Stimulated activated naive CD8-positive, alpha-beta T cell treated with anti-CD3 and anti-CD28 coated beads, Interleukin-15, amount 100 ng/mL, for 72 hours (primary cell): ENCODE measurements around the gene PRICKLE3.
"Not testable (repeated sequence)": the region's sequence is repeated elsewhere in the genome, so short reads cannot be mapped to it uniquely, and the experiment has no call there.

Experiments
- ATAC-seq: fragments of 150-1000 bp; cut with Tn5 transposase; 2 replicates; pipeline ENCODE4 v1.10.0; 2021; ENCODE audit warnings: mild to moderate bottlenecking, moderate library complexity
- DNase-seq, 2 donors: peaks; one replicate each; pipeline ENCODE4 v3.0.0; 2021 to 2022
- H3K27ac Mint-ChIP-seq, 2 donors: one replicate each; pipeline ENCODE4 v1.8.0; 2022; ENCODE audit warnings: mild to moderate bottlenecking in 2 of 2, mixed read lengths in 2 of 2, moderate library complexity in 2 of 2
- H3K27me3 Mint-ChIP-seq: one replicate; pipeline ENCODE4 v1.8.0; 2022; ENCODE audit warnings: mixed read lengths
- H3K4me1 Mint-ChIP-seq: one replicate; pipeline ENCODE4 v1.8.0; 2022; ENCODE audit warnings: mild to moderate bottlenecking, mixed read lengths
- H3K4me3 Mint-ChIP-seq, 2 donors: one replicate each; pipeline ENCODE4 v1.8.0; 2022; ENCODE audit warnings: mild to moderate bottlenecking in 2 of 2, mixed read lengths in 2 of 2, moderate library complexity in 1 of 2
- H3K9me3 Mint-ChIP-seq, 2 donors: one replicate each; pipeline ENCODE4 v1.8.0; 2022; ENCODE audit warnings: mixed read lengths in 2 of 2

The PRICKLE3 gene

DNA sequence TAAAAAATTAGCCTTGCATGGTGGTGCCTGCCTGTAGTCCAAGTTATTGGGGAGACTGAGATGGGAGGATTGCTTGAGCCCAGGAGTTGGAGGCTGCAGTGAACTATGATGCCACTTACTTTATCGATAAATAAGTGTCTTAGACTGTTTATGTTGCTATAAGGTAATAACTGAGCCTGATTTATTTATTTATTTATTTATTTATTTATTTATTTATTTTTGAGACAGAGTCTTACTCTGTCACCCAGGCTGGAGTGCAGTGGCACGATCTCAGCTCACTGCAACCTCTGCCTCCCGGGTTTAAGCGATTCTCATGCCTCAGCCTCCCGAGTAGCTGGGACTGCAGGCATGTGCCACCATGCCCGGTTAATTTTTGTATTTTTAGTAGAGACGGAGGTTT, 53.9 kb downstream of the PRICKLE3 start:
- H3K9me3 Mint-ChIP-seq, H3K4me3 Mint-ChIP-seq, H3K27ac Mint-ChIP-seq, DNase-seq, ATAC-seq, H3K27me3 Mint-ChIP-seq, H3K4me1 Mint-ChIP-seq: not testable (repeated sequence)

DNA sequence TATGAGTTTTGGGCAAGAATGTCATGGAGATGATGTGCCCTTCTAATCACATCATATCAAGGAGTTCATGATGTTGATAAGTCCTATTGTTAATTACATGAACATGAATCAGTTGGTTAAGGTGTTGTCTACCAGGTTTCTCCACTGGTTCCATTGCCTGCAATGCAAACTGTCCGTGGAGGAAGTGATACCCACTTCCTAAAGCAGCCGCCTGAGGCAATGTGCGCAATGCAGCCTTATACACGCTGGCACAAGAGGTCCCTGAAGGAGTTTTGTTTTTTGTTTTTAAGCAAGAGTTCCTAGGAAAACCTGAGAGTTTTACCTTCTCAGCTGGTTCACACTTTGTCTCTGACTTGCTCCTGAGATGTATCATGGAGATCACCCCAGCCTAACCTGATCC, 56.7 kb downstream of the PRICKLE3 start:
- ATAC-seq (no peak), DNase-seq (no peak)
- Mint-ChIP-seq H3K9me3 (no peaks in the 10 kb centered on the region), H3K4me1 (no peaks in the 10 kb centered on the region), H3K4me3 (no peak overlapping the region), H3K27me3 (no peaks in the 10 kb centered on the region), H3K27ac (no peak overlapping the region)

DNA sequence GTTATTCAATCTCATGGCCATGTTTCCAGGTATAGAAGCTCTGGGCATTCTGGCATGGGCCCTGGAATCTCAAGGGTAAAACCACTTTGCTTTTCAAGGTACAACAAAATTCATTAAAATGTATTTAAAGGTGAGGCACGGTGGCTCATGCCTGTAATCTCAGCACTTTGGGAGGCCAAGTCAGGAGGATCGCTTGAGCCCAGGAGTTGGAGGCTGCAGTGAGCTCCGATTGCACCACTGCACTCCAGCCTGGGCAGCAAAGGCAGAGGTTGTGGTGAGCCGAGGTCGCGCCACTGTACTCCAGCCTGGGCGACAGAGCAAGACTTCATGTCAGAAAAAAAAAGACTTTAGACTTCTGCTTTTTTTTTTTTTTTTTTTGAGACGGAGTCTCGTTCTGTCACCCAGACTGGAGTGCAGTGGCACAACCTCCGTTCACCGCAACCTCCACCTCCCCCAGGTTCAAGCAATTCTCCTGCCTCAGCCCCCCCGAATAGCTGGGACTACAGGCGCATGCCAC, 58.4 kb downstream of the PRICKLE3 start:
- H3K27me3 Mint-ChIP-seq, ATAC-seq, H3K4me3 Mint-ChIP-seq, H3K4me1 Mint-ChIP-seq, DNase-seq, H3K27ac Mint-ChIP-seq, H3K9me3 Mint-ChIP-seq: not testable (repeated sequence)
